Erythroblast (primary cell): ENCODE results near the gene PPARGC1A.

ENCODE experiments used
- GATA1 ChIP-seq: IDR thresholded peaks from 2 replicates; pipeline ENCODE4 v1.6.1; 2011; ENCODE audit warnings: low read depth, mild to moderate bottlenecking, control low read depth, low read length, moderate library complexity
- POLR2A ChIP-seq: IDR thresholded peaks from 2 replicates; pipeline ENCODE4 v1.6.1; 2011; ENCODE audit warnings: mild to moderate bottlenecking, low read length

DNA sequence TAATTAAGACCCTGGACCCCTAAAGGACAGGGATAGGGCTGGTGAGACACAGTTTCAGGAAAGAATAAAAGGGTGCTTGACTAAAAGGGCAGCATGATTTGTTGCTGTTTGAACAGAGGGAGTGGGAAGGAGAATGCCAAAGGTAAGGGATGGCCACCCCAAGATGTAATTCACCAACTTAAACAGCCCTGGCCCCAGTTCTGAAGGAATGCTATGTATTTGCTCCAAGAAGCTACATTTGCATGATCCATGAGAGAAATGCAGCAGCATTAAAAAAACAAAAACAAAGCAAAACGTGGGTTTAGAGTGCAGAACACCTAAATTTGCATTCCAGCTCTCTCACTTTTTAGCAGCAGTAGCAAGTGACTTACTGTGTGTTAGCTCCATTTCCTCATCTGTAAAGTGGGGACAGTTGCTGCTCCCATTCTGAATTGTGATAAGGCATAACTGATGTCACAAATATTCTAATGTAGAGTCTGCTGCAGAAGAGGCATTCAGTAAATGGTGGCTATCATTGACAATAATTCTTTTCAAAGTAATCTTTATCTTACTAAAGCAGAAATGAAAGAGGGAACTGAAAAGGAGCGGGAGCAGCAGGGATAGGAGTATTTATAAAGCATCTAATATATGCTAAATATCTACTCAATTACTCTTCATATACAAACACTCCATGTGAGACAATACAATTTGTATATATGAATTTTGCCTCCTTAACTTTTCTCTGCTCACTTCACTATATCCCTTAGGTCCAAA lies 115.8 kb downstream of the PPARGC1A start:
- no peak for TF ChIP-seq POLR2A
- no peak for TF ChIP-seq GATA1
